Measurements from ENCODE around the gene CIAO2A.
"Not testable (repeated sequence)": the region's sequence is repeated elsewhere in the genome, so short reads cannot be mapped to it uniquely, and the experiment has no call there.

- not testable (repeated sequence) for TF ChIP-seq SIN3A (IDR thresholded peaks at IDR 0.05; ENCODE audit: borderline replicate concordance, insufficient read depth, low read depth, low read length); CTCF (IDR thresholded peaks at IDR 0.05); REST (IDR thresholded peaks at IDR 0.05; ENCODE audit: insufficient read depth in 1 of 2, low read depth in 2 of 2, low read length in 1 of 2)
These were observed 34.5 kb downstream of the CIAO2A start for GRCh38 chr15:64059104-64059503.
